MM.1S (cell line): Measurements from ENCODE around the gene CIBAR2.

ENCODE experiments used
- DNase-seq: peaks from one replicate; pipeline ENCODE4 v3.0.0-alpha.2; 2015
- H2AFZ ChIP-seq: fragments of 300-600 bp; sonication (generic); 2 replicates; pipeline ENCODE4 v1.6.0; 2016; ENCODE audit warnings: antibody characterized with exemption, low read length
- H3F3A ChIP-seq: fragments of 300-600 bp; sonication (generic); 2 replicates; pipeline ENCODE4 v1.6.1; 2016; ENCODE audit warnings: mild to moderate bottlenecking, antibody characterized with exemption, low read length, moderate library complexity, mixed read lengths; ENCODE audit not compliant: insufficient read depth
- H3K27ac ChIP-seq: fragments of 300-600 bp; sonication (generic); 2 replicates; pipeline ENCODE4 v1.5.1; 2016; ENCODE audit warnings: mild to moderate bottlenecking, low read length
- H3K27me3 ChIP-seq: fragments of 300-600 bp; sonication (generic); replicated peaks from 2 replicates; pipeline ENCODE4 v1.6.0; 2016; ENCODE audit warnings: low read length; ENCODE audit not compliant: insufficient read depth
- H3K36me3 ChIP-seq: fragments of 300-600 bp; sonication (generic); replicated peaks from 2 replicates; pipeline ENCODE4 v1.6.1; 2016; ENCODE audit warnings: mild to moderate bottlenecking, low read length, mixed read lengths; ENCODE audit not compliant: insufficient read depth
- H3K4me1 ChIP-seq: fragments of 300-600 bp; sonication (generic); 2 replicates; pipeline ENCODE4 v1.6.1; 2016; ENCODE audit warnings: low read length, mixed read lengths
- H3K4me2 ChIP-seq: fragments of 300-600 bp; sonication (generic); 2 replicates; pipeline ENCODE4 v1.6.0; 2016; ENCODE audit warnings: low read depth, low read length
- H3K4me3 ChIP-seq: fragments of 300-600 bp; sonication (generic); 2 replicates; pipeline ENCODE4 v1.5.1; 2016; ENCODE audit warnings: low read length, mixed read lengths
- H3K79me2 ChIP-seq: fragments of 300-600 bp; sonication (generic); 2 replicates; pipeline ENCODE4 v1.6.1; 2016; ENCODE audit warnings: mixed run types, low read length, mixed read lengths
- H3K9ac ChIP-seq: fragments of 300-600 bp; sonication (generic); 2 replicates; pipeline ENCODE4 v1.6.1; 2016; ENCODE audit warnings: low read length, mixed read lengths
- H3K9me2 ChIP-seq: fragments of 300-600 bp; sonication (generic); replicated peaks from 2 replicates; pipeline ENCODE4 v1.6.1; 2016; ENCODE audit warnings: mild to moderate bottlenecking, low read length, mixed read lengths; ENCODE audit not compliant: insufficient read depth
- H3K9me3 ChIP-seq: fragments of 300-600 bp; sonication (generic); replicated peaks from 2 replicates; pipeline ENCODE4 v1.6.1; 2016; ENCODE audit warnings: mild to moderate bottlenecking, low read length, mixed read lengths; ENCODE audit not compliant: insufficient read depth
- H4K20me1 ChIP-seq: fragments of 300-600 bp; sonication (generic); 2 replicates; pipeline ENCODE4 v1.6.1; 2016; ENCODE audit warnings: mild to moderate bottlenecking, low read length, moderate library complexity, mixed read lengths; ENCODE audit not compliant: insufficient read depth
- CTCF ChIP-seq: fragments of 300-600 bp; sonication (generic); IDR thresholded peaks from 2 replicates; pipeline ENCODE4 v1.5.1; 2016; ENCODE audit warnings: antibody characterized with exemption, low read length, mixed read lengths
- EZH2 ChIP-seq: fragments of 300-600 bp; sonication (generic); optimal IDR thresholded peaks from 2 replicates; pipeline ENCODE3; 2017; ENCODE audit warnings: low read depth, mild to moderate bottlenecking, antibody characterized with exemption, low read length, mixed read lengths
- EZH2phosphoT487 ChIP-seq: fragments of 300-600 bp; sonication (generic); IDR thresholded peaks from 2 replicates; pipeline ENCODE4 v1.6.1; 2018; ENCODE audit warnings: antibody characterized with exemption, low read length

The CIBAR2 gene

GRCh38 chr16:85065099-85065498 is 47.2 kb downstream of the CIBAR2 start:
- Histone ChIP-seq H3K27ac (no peak overlapping the region), H2AFZ (no peak overlapping the region), H3K9ac (no peak overlapping the region), H3K36me3 (no peaks in the 10 kb centered on the region), H3K9me2 (no peaks in the 10 kb centered on the region), H3F3A (no peaks in the 10 kb centered on the region), H3K4me3 (no peak overlapping the region), H4K20me1 (no peaks in the 10 kb centered on the region), H3K27me3 (no peaks in the 10 kb centered on the region), H3K4me1 (no peaks in the 10 kb centered on the region), H3K9me3 (no peaks in the 10 kb centered on the region), H3K4me2 (no peak overlapping the region), H3K79me2 (no peaks in the 10 kb centered on the region)
- no peak for TF ChIP-seq CTCF
- TF ChIP-seq EZH2phosphoT487 = no peak
- TF ChIP-seq EZH2 = no peak
- no peak for DNase-seq

GRCh38 chr16:85064186-85064585 is 48.1 kb downstream of the CIBAR2 start:
- H3K27me3 ChIP-seq = no peaks in the 10 kb centered on the region
- no peak for DNase-seq
- H3K4me3 ChIP-seq = no peak overlapping the region
- TF ChIP-seq EZH2 = no peak
- TF ChIP-seq CTCF = no peak
- H2AFZ ChIP-seq = no peak overlapping the region
- H3K9me3 ChIP-seq = no peaks in the 10 kb centered on the region
- no peaks in the 10 kb centered on the region for H3K9me2 ChIP-seq
- H3K79me2 ChIP-seq = no peaks in the 10 kb centered on the region
- H3K36me3 ChIP-seq = no peaks in the 10 kb centered on the region
- H3K4me2 ChIP-seq = no peak overlapping the region
- no peak overlapping the region for H3K27ac ChIP-seq
- no peak overlapping the region for H3K9ac ChIP-seq
- H4K20me1 ChIP-seq = no peaks in the 10 kb centered on the region
- no peaks in the 10 kb centered on the region for H3K4me1 ChIP-seq
- H3F3A ChIP-seq = no peaks in the 10 kb centered on the region

GRCh38 chr16:85062845-85063244 is 49.4 kb downstream of the CIBAR2 start:
- H2AFZ ChIP-seq = no peak overlapping the region
- H3K9me2 ChIP-seq = no peaks in the 10 kb centered on the region
- no peaks in the 10 kb centered on the region for H3K27me3 ChIP-seq
- no peak overlapping the region for H3K4me2 ChIP-seq
- H3K79me2 ChIP-seq = no peaks in the 10 kb centered on the region
- no peaks in the 10 kb centered on the region for H3K9me3 ChIP-seq
- no peaks in the 10 kb centered on the region for H3K36me3 ChIP-seq
- no peaks in the 10 kb centered on the region for H3F3A ChIP-seq
- TF ChIP-seq CTCF = no peak
- no peak for TF ChIP-seq EZH2
- no peak for TF ChIP-seq EZH2phosphoT487
- H3K4me1 ChIP-seq = no peaks in the 10 kb centered on the region
- no peak overlapping the region for H3K9ac ChIP-seq
- no peak overlapping the region for H3K27ac ChIP-seq
- DNase-seq = no peak
- no peak overlapping the region for H3K4me3 ChIP-seq
- H4K20me1 ChIP-seq = no peaks in the 10 kb centered on the region
